Progenitor cell of endocrine pancreas (in vitro differentiated cells): ENCODE results near the gene TEN1. TPM values are rescaled to one million over a fixed set of nuclear protein-coding genes. Genes with fewer than 3 reads are reported as not detected.
"Not testable (repeated sequence)": the region's sequence is repeated elsewhere in the genome, so short reads cannot be mapped to it uniquely, and the experiment has no call there.

Experiments used
- DNase-seq: peaks from one replicate; pipeline ENCODE4 v3.0.0; 2021; ENCODE audit warnings: low spot score; ENCODE audit not compliant: unreplicated experiment
- H3K27ac Mint-ChIP-seq: 2 replicates; pipeline ENCODE4 v1.8.0; 2021; ENCODE audit warnings: mild to moderate bottlenecking, moderate library complexity, mixed read lengths
- H3K27me3 Mint-ChIP-seq: 2 replicates; pipeline ENCODE4 v1.8.0; 2021; ENCODE audit warnings: mixed read lengths
- H3K36me3 Mint-ChIP-seq: 2 replicates; pipeline ENCODE4 v1.8.0; 2022; ENCODE audit warnings: mixed read lengths; ENCODE audit not compliant: insufficient read depth
- H3K4me1 Mint-ChIP-seq: 2 replicates; pipeline ENCODE4 v1.8.0; 2021; ENCODE audit warnings: low read depth, mixed read lengths
- H3K4me3 Mint-ChIP-seq: 2 replicates; pipeline ENCODE4 v1.8.0; 2021; ENCODE audit warnings: low read depth, mild to moderate bottlenecking, moderate library complexity, mixed read lengths
- H3K9me3 Mint-ChIP-seq: 2 replicates; pipeline ENCODE4 v1.8.0; 2021; ENCODE audit warnings: low read depth, mixed read lengths
- total RNA-seq: library from RNA; stranded (reverse); gene quantifications from 2 replicates; pipeline ENCODE4 v1.2.1, GENCODE V29; 2021
- TF ChIP-seq, protein P1 (sequence below): fragments of 200-600 bp; sonication (generic); IDR thresholded peaks from one replicate; pipeline ENCODE4 v1.5.0; 2021; ENCODE audit warnings: antibody characterized with exemption, mild to moderate bottlenecking; ENCODE audit not compliant: unreplicated experiment

TEN1 gene
- total RNA-seq, 1 donor from 2014 or later: 19.8 TPM

DNA sequence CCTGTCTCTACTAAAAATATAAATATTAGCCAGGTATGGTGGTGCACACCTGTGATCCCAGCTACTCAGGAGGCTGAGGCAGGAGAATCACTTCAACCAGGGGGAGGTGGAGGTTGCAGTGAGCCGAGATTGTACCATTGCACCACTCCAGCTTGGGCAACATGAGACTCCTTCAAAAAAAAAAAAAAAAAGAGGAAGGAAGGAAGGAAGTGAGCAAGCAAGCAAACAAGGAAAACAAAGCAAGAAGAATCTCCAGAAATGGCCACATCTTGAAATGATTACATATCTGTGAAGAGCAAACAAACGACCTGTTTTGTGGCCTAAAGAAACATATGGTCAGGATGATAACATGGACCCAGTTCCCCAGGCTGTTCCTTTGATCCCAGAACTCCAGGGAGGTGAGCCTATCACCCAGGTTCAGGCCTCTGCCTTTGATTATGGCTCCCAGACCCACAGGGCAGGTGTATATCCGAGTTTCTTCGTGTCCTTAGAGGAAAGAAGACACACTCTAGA lies 9.0 kb upstream of the TEN1 start:
- no peaks in the 10 kb centered on the region for H3K9me3 Mint-ChIP-seq
- no peak overlapping the region for H3K4me3 Mint-ChIP-seq
- TF ChIP-seq, protein P1, sequence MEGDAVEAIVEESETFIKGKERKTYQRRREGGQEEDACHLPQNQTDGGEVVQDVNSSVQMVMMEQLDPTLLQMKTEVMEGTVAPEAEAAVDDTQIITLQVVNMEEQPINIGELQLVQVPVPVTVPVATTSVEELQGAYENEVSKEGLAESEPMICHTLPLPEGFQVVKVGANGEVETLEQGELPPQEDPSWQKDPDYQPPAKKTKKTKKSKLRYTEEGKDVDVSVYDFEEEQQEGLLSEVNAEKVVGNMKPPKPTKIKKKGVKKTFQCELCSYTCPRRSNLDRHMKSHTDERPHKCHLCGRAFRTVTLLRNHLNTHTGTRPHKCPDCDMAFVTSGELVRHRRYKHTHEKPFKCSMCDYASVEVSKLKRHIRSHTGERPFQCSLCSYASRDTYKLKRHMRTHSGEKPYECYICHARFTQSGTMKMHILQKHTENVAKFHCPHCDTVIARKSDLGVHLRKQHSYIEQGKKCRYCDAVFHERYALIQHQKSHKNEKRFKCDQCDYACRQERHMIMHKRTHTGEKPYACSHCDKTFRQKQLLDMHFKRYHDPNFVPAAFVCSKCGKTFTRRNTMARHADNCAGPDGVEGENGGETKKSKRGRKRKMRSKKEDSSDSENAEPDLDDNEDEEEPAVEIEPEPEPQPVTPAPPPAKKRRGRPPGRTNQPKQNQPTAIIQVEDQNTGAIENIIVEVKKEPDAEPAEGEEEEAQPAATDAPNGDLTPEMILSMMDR: no peak
- DNase-seq: no peak
- peak overlapping the region; percentile 44 for H3K27ac Mint-ChIP-seq
- H3K4me1 Mint-ChIP-seq: peaks cover 15% of the 10 kb centered on the region
- peaks cover 23% of the 10 kb centered on the region for H3K36me3 Mint-ChIP-seq
- no peaks in the 10 kb centered on the region for H3K27me3 Mint-ChIP-seq

DNA sequence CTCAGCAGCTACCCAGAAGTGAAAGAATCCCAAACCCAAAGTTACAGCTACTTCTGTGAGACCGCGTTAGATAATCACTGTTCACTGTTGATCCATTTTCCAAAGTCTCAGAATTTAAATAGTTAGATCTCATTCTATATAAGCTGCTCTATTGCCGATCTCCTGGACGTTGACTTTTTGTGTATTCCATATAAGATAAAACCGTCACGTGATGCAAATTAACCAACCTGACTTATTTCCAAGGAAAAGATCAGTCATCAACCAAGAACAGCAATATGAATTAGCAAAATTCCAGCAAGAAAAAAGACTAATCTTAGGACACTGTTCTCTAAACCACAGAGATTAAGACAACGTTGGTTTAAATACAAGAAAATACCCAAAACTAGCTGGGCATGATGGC lies 8.4 kb upstream of the TEN1 start:
- no peak for DNase-seq
- TF ChIP-seq, protein P1: no peak
- H3K27ac Mint-ChIP-seq: no peak overlapping the region
- H3K4me1 Mint-ChIP-seq: peaks cover 16% of the 10 kb centered on the region
- H3K4me3 Mint-ChIP-seq: no peak overlapping the region
- H3K27me3 Mint-ChIP-seq: no peaks in the 10 kb centered on the region
- no peaks in the 10 kb centered on the region for H3K9me3 Mint-ChIP-seq
- H3K36me3 Mint-ChIP-seq: peaks cover 23% of the 10 kb centered on the region

DNA sequence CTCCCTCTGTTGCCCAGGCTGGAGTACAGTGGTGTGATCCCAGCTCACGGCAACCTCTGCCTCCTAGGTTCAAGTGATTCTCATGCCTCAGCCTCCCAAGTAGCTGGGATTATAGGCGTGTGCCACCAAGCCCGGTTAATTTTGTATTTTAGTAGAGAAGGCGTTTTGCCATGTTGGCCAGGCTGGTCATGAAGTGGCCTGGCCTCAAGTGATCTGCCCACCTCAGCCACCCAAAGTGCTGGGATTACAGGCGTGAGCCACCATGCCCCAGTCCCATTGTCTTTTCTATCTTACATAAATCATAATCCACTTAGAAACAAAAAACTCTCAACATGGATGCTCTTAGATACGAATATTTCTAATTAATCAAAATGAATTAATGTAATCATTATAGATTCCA lies 3.9 kb upstream of the TEN1 start:
- H3K4me3 Mint-ChIP-seq, DNase-seq, H3K9me3 Mint-ChIP-seq, H3K27me3 Mint-ChIP-seq: not testable (repeated sequence)
- peak overlapping the region; percentile 77 for H3K27ac Mint-ChIP-seq
- peaks cover 27% of the 10 kb centered on the region for H3K36me3 Mint-ChIP-seq
- peaks cover 34% of the 10 kb centered on the region for H3K4me1 Mint-ChIP-seq

DNA sequence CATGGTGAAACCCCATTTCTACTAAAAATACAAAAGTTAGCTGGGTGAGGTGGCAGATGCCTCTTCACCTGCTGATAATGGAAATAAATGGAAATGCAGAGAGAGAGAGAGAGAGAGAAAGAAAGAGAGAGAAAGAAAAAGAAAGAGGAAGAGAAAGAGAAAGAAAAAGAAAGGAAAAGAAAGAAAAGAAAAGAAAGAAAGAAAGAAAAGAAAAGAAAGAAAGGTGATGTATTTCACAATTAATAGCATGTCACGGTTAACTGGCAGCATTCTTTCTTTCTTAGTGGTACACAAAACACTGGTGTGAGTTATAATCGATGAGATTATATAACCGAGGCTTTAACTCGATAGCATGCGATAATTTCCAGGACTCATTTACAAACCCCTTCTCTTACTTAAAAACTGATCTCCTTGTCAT lies 3.3 kb upstream of the TEN1 start:
- peak overlapping the region; percentile 65 for H3K4me3 Mint-ChIP-seq
- no peak for DNase-seq

DNA sequence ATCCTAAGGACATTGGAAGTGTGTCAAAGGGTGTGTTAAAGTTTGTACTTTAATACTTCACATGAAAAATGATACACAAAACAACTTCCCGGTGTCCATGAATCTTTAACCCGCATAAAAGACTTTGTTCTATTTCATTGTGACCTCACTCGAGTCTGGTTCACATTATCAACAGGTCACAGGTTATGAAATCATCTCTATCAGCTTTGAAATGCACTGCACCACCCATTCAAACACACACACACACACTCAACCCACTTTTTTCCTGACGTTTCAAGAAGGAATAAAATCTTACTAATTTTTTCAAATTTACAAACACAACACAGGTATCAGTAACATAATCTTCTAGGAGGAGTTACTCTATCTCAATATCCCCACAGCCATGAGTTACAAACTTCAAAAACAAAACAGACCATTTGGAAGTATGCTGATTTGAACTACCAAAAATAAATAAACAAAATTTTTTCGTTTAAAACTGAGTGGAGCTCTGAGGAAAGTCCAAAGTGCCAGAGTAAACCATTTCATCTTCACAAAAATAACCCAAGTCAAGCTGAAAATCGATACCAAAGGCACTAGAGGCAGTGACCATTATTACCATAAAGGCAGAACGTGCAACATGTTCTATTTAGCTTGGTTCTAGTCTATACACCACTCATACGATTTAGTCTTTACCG lies 2.7 kb upstream of the TEN1 start:
- H3K27me3 Mint-ChIP-seq: no peaks in the 10 kb centered on the region
- H3K36me3 Mint-ChIP-seq: peaks cover 24% of the 10 kb centered on the region
- H3K27ac Mint-ChIP-seq: peak overlapping the region; percentile 81
- H3K4me1 Mint-ChIP-seq: peaks cover 40% of the 10 kb centered on the region
- no peaks in the 10 kb centered on the region for H3K9me3 Mint-ChIP-seq
- peak overlapping the region; percentile 65 for H3K4me3 Mint-ChIP-seq
- TF ChIP-seq, protein P1: no peak
- DNase-seq: no peak

More for the DNA sequence above, 3.3 kb upstream of the TEN1 start:
- Mint-ChIP-seq H3K9me3 (no peaks in the 10 kb centered on the region), H3K27me3 (no peaks in the 10 kb centered on the region), H3K4me1 (peaks cover 36% of the 10 kb centered on the region), H3K27ac (peak overlapping the region; percentile 81), H3K36me3 (peaks cover 26% of the 10 kb centered on the region)
- TF ChIP-seq, protein P1: no peak

DNA sequence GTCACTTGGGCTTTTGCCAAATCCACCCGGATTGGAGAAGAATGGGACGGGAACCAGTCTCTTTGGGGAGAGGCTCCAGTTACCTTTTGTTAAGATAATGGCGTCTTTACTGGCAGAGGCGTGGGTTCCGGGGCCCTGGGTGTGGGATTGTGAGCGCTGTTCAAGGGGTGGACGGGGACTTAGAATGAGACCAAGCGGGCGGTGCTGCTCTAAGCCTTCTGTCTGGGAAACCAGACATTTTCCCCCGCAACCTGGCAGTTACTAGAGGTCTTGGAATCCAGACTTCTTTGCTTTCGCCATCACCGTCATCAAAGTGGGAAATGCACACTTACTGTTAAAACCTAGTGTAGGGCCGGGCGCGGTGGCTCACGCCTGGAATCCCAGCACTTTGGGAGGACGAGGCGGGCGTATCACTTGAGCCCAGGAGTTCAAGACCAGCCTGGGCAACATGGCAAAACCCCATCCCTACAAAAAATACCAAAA lies 706 bp downstream of the TEN1 start:
- peak overlapping the region; percentile 89 for H3K4me3 Mint-ChIP-seq
- H3K27me3 Mint-ChIP-seq: no peaks in the 10 kb centered on the region
- peaks cover 14% of the 10 kb centered on the region for H3K36me3 Mint-ChIP-seq
- H3K9me3 Mint-ChIP-seq: no peaks in the 10 kb centered on the region
- DNase-seq: no peak
- H3K27ac Mint-ChIP-seq: peak overlapping the region; percentile 99
- H3K4me1 Mint-ChIP-seq: peaks cover 52% of the 10 kb centered on the region
- TF ChIP-seq, protein P1: no peak
